Lower lobe of right lung (tissue), 2 donors: ENCODE measurements around the gene DET1. TPM values are rescaled to one million over a fixed set of nuclear protein-coding genes. Genes with fewer than 3 reads are reported as not detected.

Source experiments
- ATAC-seq, 2 donors: fragments of 200-7000 bp; cut with Tn5 transposase; one replicate each; pipeline ENCODE4 v1.9.1; 2020 to 2022; ENCODE audit warnings: mild to moderate bottlenecking in 2 of 2, moderate library complexity in 2 of 2
- DNase-seq: peaks from one replicate; pipeline ENCODE4 v3.0.0-alpha.2; 2020
- H3K27ac ChIP-seq: fragments of 200-600 bp; one replicate; pipeline ENCODE4 v1.8.0; 2022
- H3K27me3 ChIP-seq: fragments of 200-600 bp; one replicate; pipeline ENCODE4 v1.8.0; 2022; ENCODE audit warnings: low read depth
- H3K36me3 ChIP-seq: fragments of 200-600 bp; one replicate; pipeline ENCODE4 v1.8.0; 2022; ENCODE audit warnings: mild to moderate bottlenecking
- H3K4me1 ChIP-seq: fragments of 200-600 bp; one replicate; pipeline ENCODE4 v1.8.0; 2022
- H3K4me3 ChIP-seq: fragments of 200-600 bp; one replicate; pipeline ENCODE4 v1.8.0; 2022; ENCODE audit warnings: mild to moderate bottlenecking
- H3K9me3 ChIP-seq: fragments of 200-600 bp; one replicate; pipeline ENCODE4 v1.8.0; 2022
- intact Hi-C: fragments of 100-400 bp; cut with DNase I; formaldehyde crosslinking; loops from one replicate; pipeline ENCODE4 v1.11.0; 2022
- total RNA-seq: library from RNA; stranded (reverse); fragmentation: NEBNext Ultra II Directional; extraction: Animal tissue kit (Norgen Biotek cat#: 25700); gene quantifications from one replicate; pipeline ENCODE4 v1.2.1, GENCODE V29; 2021
- TF ChIP-seq, protein P1 (sequence below): fragments of 200-600 bp; IDR thresholded peaks from one replicate; pipeline ENCODE4 v1.8.0; 2022; ENCODE audit warnings: antibody characterized with exemption, mild to moderate bottlenecking
- donor health status: DM: no; HTN: yes; CAD: no; lungs with severe emphysema.

Gene DET1
- total RNA-seq, 1 donor from 2014 or later = 5.0 TPM

DNA sequence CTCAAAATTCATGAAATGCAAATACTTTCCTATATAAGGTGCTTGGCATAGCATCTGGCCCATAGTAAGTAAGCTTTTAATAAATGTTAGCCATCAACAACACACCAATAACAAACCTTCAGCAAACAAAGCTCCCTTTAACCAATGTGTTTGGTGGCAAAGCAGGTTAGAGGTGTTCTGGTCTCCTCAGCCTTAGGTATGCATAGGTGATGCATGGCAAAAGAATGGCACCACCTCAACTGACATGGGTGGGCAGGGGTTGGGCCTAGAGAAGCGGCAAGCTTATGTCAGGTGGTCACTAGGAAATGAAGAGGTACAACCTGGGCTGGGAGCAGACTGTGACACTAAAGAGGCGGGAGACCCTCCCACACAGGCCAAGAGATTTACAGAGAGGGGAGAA is 40.8 kb downstream of the DET1 start:
- DNase-seq = no peak
- no peak overlapping the region for H3K4me3 ChIP-seq
- intact Hi-C loops = no loop called here
- ATAC-seq = no peak
- H3K4me1 ChIP-seq = no peaks in the 10 kb centered on the region
- H3K9me3 ChIP-seq = no peaks in the 10 kb centered on the region
- no peak overlapping the region for H3K27ac ChIP-seq
- TF ChIP-seq, protein P1, sequence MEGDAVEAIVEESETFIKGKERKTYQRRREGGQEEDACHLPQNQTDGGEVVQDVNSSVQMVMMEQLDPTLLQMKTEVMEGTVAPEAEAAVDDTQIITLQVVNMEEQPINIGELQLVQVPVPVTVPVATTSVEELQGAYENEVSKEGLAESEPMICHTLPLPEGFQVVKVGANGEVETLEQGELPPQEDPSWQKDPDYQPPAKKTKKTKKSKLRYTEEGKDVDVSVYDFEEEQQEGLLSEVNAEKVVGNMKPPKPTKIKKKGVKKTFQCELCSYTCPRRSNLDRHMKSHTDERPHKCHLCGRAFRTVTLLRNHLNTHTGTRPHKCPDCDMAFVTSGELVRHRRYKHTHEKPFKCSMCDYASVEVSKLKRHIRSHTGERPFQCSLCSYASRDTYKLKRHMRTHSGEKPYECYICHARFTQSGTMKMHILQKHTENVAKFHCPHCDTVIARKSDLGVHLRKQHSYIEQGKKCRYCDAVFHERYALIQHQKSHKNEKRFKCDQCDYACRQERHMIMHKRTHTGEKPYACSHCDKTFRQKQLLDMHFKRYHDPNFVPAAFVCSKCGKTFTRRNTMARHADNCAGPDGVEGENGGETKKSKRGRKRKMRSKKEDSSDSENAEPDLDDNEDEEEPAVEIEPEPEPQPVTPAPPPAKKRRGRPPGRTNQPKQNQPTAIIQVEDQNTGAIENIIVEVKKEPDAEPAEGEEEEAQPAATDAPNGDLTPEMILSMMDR = no peak
- H3K27me3 ChIP-seq = no peaks in the 10 kb centered on the region
- peaks cover 56% of the 10 kb centered on the region for H3K36me3 ChIP-seq

DNA sequence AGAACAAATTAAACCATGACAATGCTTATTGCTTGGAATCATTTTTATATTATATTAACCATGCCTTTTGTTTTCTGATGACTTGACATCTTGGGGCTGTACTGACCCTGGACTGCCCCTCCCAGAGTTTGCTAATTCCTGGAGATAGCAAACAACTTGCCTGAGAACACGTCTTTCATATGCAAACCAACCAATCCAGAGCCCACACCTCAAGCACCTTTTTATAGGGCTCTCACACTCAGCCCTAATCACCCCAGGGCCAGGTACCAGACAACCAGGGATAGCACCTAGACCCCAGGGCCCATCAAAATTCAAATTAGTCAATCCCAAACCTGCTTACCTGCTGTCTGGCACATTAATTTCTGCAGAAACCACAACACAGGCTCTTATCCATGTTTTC is 42.0 kb downstream of the DET1 start:
- intact Hi-C loops = no loop called here
- DNase-seq (no peak), ATAC-seq (no peak)
- Histone ChIP-seq H3K36me3 (peaks cover 46% of the 10 kb centered on the region), H3K4me1 (no peaks in the 10 kb centered on the region), H3K27ac (no peak overlapping the region), H3K9me3 (no peaks in the 10 kb centered on the region), H3K27me3 (no peaks in the 10 kb centered on the region), H3K4me3 (no peak overlapping the region)
- TF ChIP-seq, protein P1 = no peak

DNA sequence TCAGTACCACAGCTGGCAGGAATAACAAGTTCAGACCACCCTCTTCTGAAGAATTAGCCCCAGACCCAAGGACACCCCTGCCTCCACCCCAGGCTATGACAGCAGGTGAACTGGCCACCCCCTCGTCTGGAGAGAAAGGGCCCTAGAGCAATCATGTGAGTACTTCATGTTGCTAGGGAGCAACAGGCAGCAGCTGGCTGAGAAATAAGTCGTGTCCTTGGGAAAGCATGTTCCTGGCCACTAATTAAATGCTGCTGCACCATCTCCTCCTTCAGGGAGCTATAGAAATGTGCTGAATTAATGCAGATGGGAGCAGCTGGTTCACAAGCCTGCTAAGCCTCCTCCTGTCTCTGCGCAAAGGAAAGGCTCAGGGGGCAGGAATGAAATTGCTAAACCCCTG is 47.5 kb downstream of the DET1 start:
- no peak for DNase-seq
- Histone ChIP-seq H3K9me3 (no peaks in the 10 kb centered on the region), H3K36me3 (peaks cover 12% of the 10 kb centered on the region), H3K27me3 (no peaks in the 10 kb centered on the region), H3K27ac (no peak overlapping the region), H3K4me1 (no peaks in the 10 kb centered on the region), H3K4me3 (no peak overlapping the region)
- no peak for ATAC-seq
- TF ChIP-seq, protein P1 = no peak
- intact Hi-C loops = no loop called here

DNA sequence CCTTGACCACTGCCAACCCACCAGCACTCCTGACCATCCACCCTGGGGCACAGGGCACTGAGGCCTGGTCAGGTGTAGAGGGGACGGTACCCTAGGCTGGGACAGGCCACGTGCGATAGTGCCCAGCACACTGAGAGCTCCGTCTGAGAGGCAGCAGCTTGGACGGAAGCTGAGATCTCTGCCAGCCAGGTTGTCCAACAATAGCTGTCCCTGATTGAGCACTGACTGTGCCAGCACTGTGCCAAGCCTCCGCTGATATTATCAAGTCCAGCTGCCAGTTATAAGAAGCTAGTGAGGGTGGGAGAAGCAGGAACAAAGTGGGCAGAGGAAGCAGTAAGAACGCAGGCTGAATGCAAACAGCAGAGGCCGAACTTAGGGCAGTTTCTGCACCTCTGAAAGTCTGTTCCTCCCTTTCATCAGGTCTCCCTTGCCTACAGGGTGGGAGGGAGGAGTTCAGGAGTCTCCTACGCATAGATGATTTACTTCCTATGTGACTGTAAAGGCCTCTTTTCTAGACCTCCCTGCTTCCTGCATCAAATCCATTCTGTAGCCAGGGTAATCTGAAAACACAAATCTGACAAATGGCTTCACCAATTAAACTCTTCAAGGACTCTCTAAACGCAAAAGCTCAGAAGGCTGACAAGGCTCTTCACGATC is 49.2 kb downstream of the DET1 start:
- H3K27me3 ChIP-seq = no peaks in the 10 kb centered on the region
- TF ChIP-seq, protein P1 = no peak
- no peaks in the 10 kb centered on the region for H3K36me3 ChIP-seq
- H3K4me3 ChIP-seq = no peak overlapping the region
- intact Hi-C loops = no loop called here
- DNase-seq = no peak
- H3K4me1 ChIP-seq = no peaks in the 10 kb centered on the region
- no peaks in the 10 kb centered on the region for H3K9me3 ChIP-seq
- ATAC-seq = peak; percentile 22 to 23
- no peak overlapping the region for H3K27ac ChIP-seq

DNA sequence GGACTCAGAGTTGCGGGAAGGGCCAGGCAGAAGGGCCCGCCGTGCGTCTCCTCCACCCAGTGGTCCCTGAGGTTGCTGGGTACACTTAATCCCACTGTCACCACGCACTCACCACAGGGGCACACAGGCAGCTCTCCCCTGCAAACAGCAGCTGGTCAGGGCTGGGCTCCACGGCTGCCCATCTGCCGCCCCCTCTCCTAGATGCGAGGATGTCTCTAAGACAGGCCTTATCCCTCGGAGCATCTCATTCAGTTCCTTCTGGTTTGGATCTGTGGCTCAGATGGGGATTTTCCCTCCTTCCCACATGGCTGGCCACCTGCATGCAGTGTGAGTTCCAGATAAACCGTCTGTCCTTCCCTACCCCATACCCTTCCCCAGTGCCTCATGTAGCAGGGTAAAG is 52.6 kb downstream of the DET1 start:
- ATAC-seq = no peak
- Histone ChIP-seq H3K9me3 (no peaks in the 10 kb centered on the region), H3K4me1 (no peaks in the 10 kb centered on the region), H3K4me3 (no peak overlapping the region), H3K27me3 (no peaks in the 10 kb centered on the region), H3K36me3 (no peaks in the 10 kb centered on the region), H3K27ac (no peak overlapping the region)
- TF ChIP-seq, protein P1 = no peak
- intact Hi-C loops = no loop called here
- no peak for DNase-seq
